SH-SY5Y (cell line): ENCODE results near the gene SLC25A31.

ENCODE experiments used
- GATA2 ChIP-seq: IDR thresholded peaks from 2 replicates; pipeline ENCODE4 v1.6.1; 2011; ENCODE audit warnings: mild to moderate bottlenecking, low read depth, low read length
- GATA3 ChIP-seq: IDR thresholded peaks from 2 replicates; pipeline ENCODE4 v1.6.1; 2011; ENCODE audit warnings: low read depth, mild to moderate bottlenecking, low read length, moderate library complexity

DNA sequence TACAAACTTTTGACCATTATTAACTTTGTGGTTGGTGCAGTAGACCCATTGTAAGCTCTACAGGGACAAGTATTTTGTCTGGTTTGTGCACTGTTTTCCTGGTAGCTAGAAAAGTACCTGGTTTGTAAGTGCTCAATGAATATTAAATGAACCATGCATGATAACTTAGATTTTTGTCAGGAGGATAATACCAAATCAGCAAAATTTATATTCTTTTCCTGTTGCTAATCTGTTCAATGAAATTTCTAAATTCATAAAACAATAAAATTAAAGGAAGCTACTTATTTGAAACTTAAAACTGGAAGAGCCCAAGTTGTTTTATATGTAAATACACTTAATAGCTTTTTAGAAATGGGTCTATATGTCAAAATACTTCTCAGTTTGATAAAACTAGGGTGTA lies 69.5 kb downstream of the SLC25A31 start:
- TF ChIP-seq GATA2 (no peak), GATA3 (no peak)
